Activated CD4-positive, alpha-beta memory T cell treated with anti-CD3 and anti-CD28 coated beads for 36 hours (primary cell): ENCODE measurements around the gene TMEM213. TPM values are rescaled to one million over a fixed set of nuclear protein-coding genes. Genes with fewer than 3 reads are reported as not detected.
A peak's percentile ranks its signal among the peaks of the same experiment; 100 is the strongest.

Source experiments
- CTCF ChIA-PET: fragments of 350-600 bp; sonication (Branson Sonifier 250); formaldehyde crosslinking; loops from one replicate; lab custom pipeline; 2021; ENCODE audit warnings: antibody characterized with exemption, inconsistent platforms; lab: Charles Lee
- POLR2A ChIA-PET: fragments of 350-600 bp; sonication (Branson Sonifier 250); formaldehyde crosslinking; loops from one replicate; lab custom pipeline; 2021; ENCODE audit warnings: antibody characterized with exemption; lab: Charles Lee
- DNase-seq: peaks from one replicate; pipeline ENCODE4 v3.0.0-alpha.2; 2020
- H3K27ac Mint-ChIP-seq: one replicate; pipeline ENCODE4 v1.8.0; 2021; ENCODE audit warnings: mixed read lengths
- H3K27me3 Mint-ChIP-seq: one replicate; pipeline ENCODE4 v1.8.0; 2021; ENCODE audit warnings: mixed read lengths
- H3K36me3 Mint-ChIP-seq: one replicate; pipeline ENCODE4 v1.8.0; 2021; ENCODE audit warnings: mixed read lengths
- H3K4me1 Mint-ChIP-seq: one replicate; pipeline ENCODE4 v1.8.0; 2021; ENCODE audit warnings: low read depth, mixed read lengths
- H3K4me3 Mint-ChIP-seq: one replicate; pipeline ENCODE4 v1.8.0; 2021; ENCODE audit warnings: mild to moderate bottlenecking, mixed read lengths
- H3K9me3 Mint-ChIP-seq: one replicate; pipeline ENCODE4 v1.8.0; 2021; ENCODE audit warnings: mixed read lengths
- intact Hi-C: fragments of 100-400 bp; cut with micrococcal nuclease; formaldehyde crosslinking; loops from one replicate; pipeline ENCODE4 v1.15.1; 2023
- total RNA-seq, 2 experiments: library from RNA; stranded (reverse); gene quantifications; one replicate each; pipeline ENCODE4 v1.2.3, GENCODE V29; 2021

TMEM213 gene
- total RNA-seq, 2 experiments from 2014 or later: 0.19 to 0.39 TPM

GRCh38 chr7:138825049-138825721 is 27.4 kb downstream of the TMEM213 start:
- ChIA-PET CTCF (no interaction called here), POLR2A (no interaction called here)
- Mint-ChIP-seq H3K9me3 (no peaks in the 10 kb centered on the region), H3K27ac (peak overlapping the region; percentile 35), H3K4me1 (peaks cover 8% of the 10 kb centered on the region), H3K36me3 (no peaks in the 10 kb centered on the region), H3K4me3 (no peak overlapping the region), H3K27me3 (peaks cover 10% of the 10 kb centered on the region)
- no peak for DNase-seq
- intact Hi-C loops: loop anchor here (1.0 kb wide), 1 partner anchor 73 kb away; no protein-coding TSS in a partner anchor

- no peak overlapping the region for H3K27ac Mint-ChIP-seq
- POLR2A ChIA-PET: no interaction called here
- CTCF ChIA-PET: interaction anchor here (0.6 kb wide), 1 partner anchor 36 kb away, joined by 3 read pairs; no protein-coding TSS in a partner anchor
- DNase-seq: no peak
- no peaks in the 10 kb centered on the region for H3K36me3 Mint-ChIP-seq
- H3K4me3 Mint-ChIP-seq: no peak overlapping the region
- H3K9me3 Mint-ChIP-seq: no peaks in the 10 kb centered on the region
- intact Hi-C loops: no loop called here
- H3K4me1 Mint-ChIP-seq: peaks cover 8% of the 10 kb centered on the region
- H3K27me3 Mint-ChIP-seq: peaks cover 26% of the 10 kb centered on the region
These were observed 30.5 kb downstream of the TMEM213 start for GRCh38 chr7:138828302-138828701.

GRCh38 chr7:138829335-138829734 is 31.5 kb downstream of the TMEM213 start:
- ChIA-PET POLR2A (interaction anchor here (0.6 kb wide), 1 partner anchor 54 kb away, joined by 5 read pairs; no protein-coding TSS in a partner anchor), CTCF (no interaction called here)
- intact Hi-C loops: no loop called here

GRCh38 chr7:138832966-138833365 is 35.2 kb downstream of the TMEM213 start:
- POLR2A ChIA-PET: no interaction called here
- H3K27ac Mint-ChIP-seq: no peak overlapping the region

More at GRCh38 chr7:138829335-138829734, 31.5 kb downstream of the TMEM213 start:
- H3K27ac Mint-ChIP-seq: no peak overlapping the region
- peaks cover 32% of the 10 kb centered on the region for H3K27me3 Mint-ChIP-seq
- H3K4me3 Mint-ChIP-seq: no peak overlapping the region
- H3K36me3 Mint-ChIP-seq: no peaks in the 10 kb centered on the region
- H3K4me1 Mint-ChIP-seq: peaks cover 14% of the 10 kb centered on the region
- no peak for DNase-seq
- no peaks in the 10 kb centered on the region for H3K9me3 Mint-ChIP-seq

GRCh38 chr7:138833596-138833995 is 35.8 kb downstream of the TMEM213 start:
- Mint-ChIP-seq H3K4me3 (no peak overlapping the region), H3K27me3 (peaks cover 32% of the 10 kb centered on the region), H3K27ac (no peak overlapping the region), H3K4me1 (peaks cover 12% of the 10 kb centered on the region), H3K9me3 (no peaks in the 10 kb centered on the region), H3K36me3 (no peaks in the 10 kb centered on the region)
- no peak for DNase-seq
- POLR2A ChIA-PET: no interaction called here
- CTCF ChIA-PET: no interaction called here
- intact Hi-C loops: no loop called here

More at GRCh38 chr7:138832966-138833365, 35.2 kb downstream of the TMEM213 start:
- DNase-seq: no peak
- Mint-ChIP-seq H3K4me3 (no peak overlapping the region), H3K36me3 (no peaks in the 10 kb centered on the region), H3K27me3 (peaks cover 32% of the 10 kb centered on the region), H3K9me3 (no peaks in the 10 kb centered on the region), H3K4me1 (peaks cover 12% of the 10 kb centered on the region)
- intact Hi-C loops: no loop called here
- CTCF ChIA-PET: no interaction called here

GRCh38 chr7:138834583-138834982 is 36.8 kb downstream of the TMEM213 start:
- ChIA-PET POLR2A (no interaction called here), CTCF (no interaction called here)
- Mint-ChIP-seq H3K4me1 (peaks cover 12% of the 10 kb centered on the region), H3K27me3 (peaks cover 34% of the 10 kb centered on the region), H3K9me3 (no peaks in the 10 kb centered on the region), H3K36me3 (no peaks in the 10 kb centered on the region), H3K27ac (no peak overlapping the region), H3K4me3 (no peak overlapping the region)
- intact Hi-C loops: loop anchor here (1.0 kb wide), 1 partner anchor 82 kb away; no protein-coding TSS in a partner anchor
- peak; percentile 69 for DNase-seq

GRCh38 chr7:138835087-138835486 is 37.3 kb downstream of the TMEM213 start:
- Mint-ChIP-seq H3K27me3 (peaks cover 33% of the 10 kb centered on the region), H3K36me3 (no peaks in the 10 kb centered on the region), H3K27ac (no peak overlapping the region), H3K9me3 (no peaks in the 10 kb centered on the region), H3K4me3 (no peak overlapping the region), H3K4me1 (peaks cover 12% of the 10 kb centered on the region)
- CTCF ChIA-PET: no interaction called here
- POLR2A ChIA-PET: no interaction called here
- no peak for DNase-seq
- intact Hi-C loops: no loop called here

GRCh38 chr7:138837627-138838026 is 39.8 kb downstream of the TMEM213 start:
- CTCF ChIA-PET: interaction anchor here (1.0 kb wide), 1 partner anchor 28 kb away, joined by 3 read pairs; no protein-coding TSS in a partner anchor
- intact Hi-C loops: no loop called here

GRCh38 chr7:138838166-138838565 is 40.4 kb downstream of the TMEM213 start:
- intact Hi-C loops: no loop called here
- H3K36me3 Mint-ChIP-seq: no peaks in the 10 kb centered on the region
- no peak overlapping the region for H3K27ac Mint-ChIP-seq
- ChIA-PET POLR2A (no interaction called here), CTCF (interaction anchor here (1.0 kb wide), 1 partner anchor 27 kb away, joined by 3 read pairs; no protein-coding TSS in a partner anchor)
- peaks cover 21% of the 10 kb centered on the region for H3K27me3 Mint-ChIP-seq
- H3K4me1 Mint-ChIP-seq: peaks cover 12% of the 10 kb centered on the region
- no peak overlapping the region for H3K4me3 Mint-ChIP-seq
- DNase-seq: no peak
- H3K9me3 Mint-ChIP-seq: no peaks in the 10 kb centered on the region

More at GRCh38 chr7:138837627-138838026, 39.8 kb downstream of the TMEM213 start:
- POLR2A ChIA-PET: no interaction called here
- no peak for DNase-seq
- Mint-ChIP-seq H3K4me1 (peaks cover 12% of the 10 kb centered on the region), H3K27me3 (peaks cover 27% of the 10 kb centered on the region), H3K36me3 (no peaks in the 10 kb centered on the region), H3K27ac (no peak overlapping the region), H3K9me3 (no peaks in the 10 kb centered on the region), H3K4me3 (no peak overlapping the region)

GRCh38 chr7:138842111-138842510 is 44.3 kb downstream of the TMEM213 start:
- Mint-ChIP-seq H3K36me3 (no peaks in the 10 kb centered on the region), H3K4me3 (no peak overlapping the region), H3K27ac (no peak overlapping the region), H3K4me1 (no peaks in the 10 kb centered on the region), H3K9me3 (no peaks in the 10 kb centered on the region), H3K27me3 (peaks cover 7% of the 10 kb centered on the region)
- DNase-seq: no peak
- intact Hi-C loops: no loop called here
- CTCF ChIA-PET: no interaction called here
- POLR2A ChIA-PET: no interaction called here

- intact Hi-C loops: no loop called here
- Mint-ChIP-seq H3K4me3 (no peak overlapping the region), H3K9me3 (no peaks in the 10 kb centered on the region), H3K27ac (no peak overlapping the region), H3K36me3 (no peaks in the 10 kb centered on the region), H3K27me3 (peaks cover 7% of the 10 kb centered on the region), H3K4me1 (no peaks in the 10 kb centered on the region)
- CTCF ChIA-PET: no interaction called here
- POLR2A ChIA-PET: no interaction called here
- DNase-seq: no peak
These were observed 46.1 kb downstream of the TMEM213 start for GRCh38 chr7:138843632-138844580.

- H3K4me1 Mint-ChIP-seq: no peaks in the 10 kb centered on the region
- H3K27ac Mint-ChIP-seq: no peak overlapping the region
- no peak for DNase-seq
- ChIA-PET POLR2A (no interaction called here), CTCF (no interaction called here)
- H3K27me3 Mint-ChIP-seq: peaks cover 6% of the 10 kb centered on the region
- H3K36me3 Mint-ChIP-seq: peaks cover 4% of the 10 kb centered on the region
- peaks cover 4% of the 10 kb centered on the region for H3K9me3 Mint-ChIP-seq
- H3K4me3 Mint-ChIP-seq: no peak overlapping the region
- intact Hi-C loops: no loop called here
These were observed 47.9 kb downstream of the TMEM213 start for GRCh38 chr7:138845711-138846110.
